ENCODE data around the gene ALDH16A1.

Gene ALDH16A1

GRCh38 chr19:49512970-49513745, 60.1 kb downstream of the ALDH16A1 start:
- no peak for DNase-seq (ENCODE audit: low read depth in 3 of 3)

- DNase-seq (ENCODE audit: low read depth in 3 of 3) = no peak
Observed at GRCh38 chr19:49513746-49514118, 60.7 kb downstream of the ALDH16A1 start.

- no peak for DNase-seq (ENCODE audit: low read depth in 3 of 3)
Observed at GRCh38 chr19:49514151-49514550, 61.1 kb downstream of the ALDH16A1 start.

GRCh38 chr19:49515767-49516166, 62.7 kb downstream of the ALDH16A1 start:
- DNase-seq (ENCODE audit: low read depth in 3 of 3) = no peak

GRCh38 chr19:49518033-49518432, 65.0 kb downstream of the ALDH16A1 start:
- DNase-seq (ENCODE audit: low read depth in 3 of 3) = no peak

All from stimulated activated CD4-positive, alpha-beta T cell treated with anti-CD3 and anti-CD28 coated beads, TNF-alpha, amount 100 ng/mL, for 48 hours (primary cell).